Mesenchymal stem cell (in vitro differentiated cells and primary cell): Measurements from ENCODE around the gene CCT8L2.
"Not testable (repeated sequence)": the region's sequence is repeated elsewhere in the genome, so short reads cannot be mapped to it uniquely, and the experiment has no call there.

Experiments
- DNase-seq: peaks from one replicate; pipeline ENCODE4 v3.0.0-alpha.2; 2013
- H2AFZ ChIP-seq: one replicate; pipeline ENCODE4 v1.6.1; 2013; ENCODE audit warnings: low read depth, mild to moderate bottlenecking, control low read depth, inconsistent platforms, low read length, moderate library complexity
- H2AK5ac ChIP-seq: 2 replicates; pipeline ENCODE4 v1.6.1; 2013; ENCODE audit warnings: low read length, moderate library complexity, mild to moderate bottlenecking, inconsistent platforms; ENCODE audit not compliant: severe bottlenecking
- H2BK120ac ChIP-seq: one replicate; pipeline ENCODE4 v1.6.1; 2013; ENCODE audit warnings: low read depth, mild to moderate bottlenecking, inconsistent platforms, low read length, moderate library complexity
- H2BK12ac ChIP-seq, 2 experiments: one replicate each; pipeline ENCODE4 v1.6.1; 2013; ENCODE audit warnings: inconsistent platforms in 2 of 2, low read length in 2 of 2, mild to moderate bottlenecking in 2 of 2, moderate library complexity in 2 of 2, control low read depth in 1 of 2
- H2BK15ac ChIP-seq: one replicate; pipeline ENCODE4 v1.6.1; 2013; ENCODE audit warnings: mild to moderate bottlenecking, low read depth, inconsistent platforms; ENCODE audit not compliant: poor library complexity, severe bottlenecking
- H2BK5ac ChIP-seq: 2 replicates; pipeline ENCODE4 v1.6.1; 2013; ENCODE audit warnings: low read depth, mild to moderate bottlenecking, low read length, control low read depth, inconsistent platforms; ENCODE audit not compliant: poor library complexity, severe bottlenecking
- H3K14ac ChIP-seq, 2 experiments: one replicate each; pipeline ENCODE4 v1.6.1; 2013; ENCODE audit warnings: inconsistent platforms in 2 of 2, low read length in 2 of 2, control low read depth in 1 of 2, mild to moderate bottlenecking in 1 of 2, moderate library complexity in 1 of 2
- H3K18ac ChIP-seq, 2 experiments: one replicate each; pipeline ENCODE4 v1.6.1; 2013; ENCODE audit warnings: inconsistent platforms in 2 of 2, low read length in 2 of 2, control low read depth in 1 of 2, low read depth in 1 of 2, mild to moderate bottlenecking in 1 of 2
- H3K23ac ChIP-seq, 2 experiments: one replicate each; pipeline ENCODE4 v1.6.1; 2013; ENCODE audit warnings: inconsistent platforms in 2 of 2, low read length in 2 of 2, mild to moderate bottlenecking in 2 of 2, moderate library complexity in 2 of 2, control low read depth in 1 of 2
- H3K27ac ChIP-seq: 2 replicates; pipeline ENCODE4 v1.5.1; 2013; ENCODE audit warnings: mild to moderate bottlenecking, moderate library complexity, low read length, control low read depth, inconsistent platforms; ENCODE audit not compliant: poor library complexity, severe bottlenecking
- H3K27me3 ChIP-seq, 2 experiments: 2 replicates each; pipeline versions ENCODE4 v1.6.1 to v1.7.0; 2013; ENCODE audit warnings: low read length in 2 of 2, mild to moderate bottlenecking in 2 of 2, moderate library complexity in 2 of 2, control low read depth in 1 of 2, inconsistent platforms in 1 of 2; ENCODE audit not compliant: control insufficient read depth in 1 of 2, insufficient read depth in 1 of 2
- H3K36me3 ChIP-seq, 2 experiments: 2 replicates each; pipeline versions ENCODE4 v1.6.1 to v1.7.0; 2013; ENCODE audit warnings: low read length in 2 of 2, control low read depth in 1 of 2, inconsistent platforms in 1 of 2, low read depth in 1 of 2, mild to moderate bottlenecking in 1 of 2; ENCODE audit not compliant: insufficient read depth in 2 of 2, control insufficient read depth in 1 of 2
- H3K4ac ChIP-seq, 2 experiments: one replicate each; pipeline ENCODE4 v1.6.1; 2013; ENCODE audit warnings: inconsistent platforms in 2 of 2, low read length in 2 of 2, mild to moderate bottlenecking in 2 of 2, moderate library complexity in 2 of 2, control low read depth in 1 of 2, low read depth in 1 of 2
- H3K4me1 ChIP-seq: 2 replicates; pipeline ENCODE4 v1.6.1; 2013; ENCODE audit warnings: low read depth, low read length, control low read depth; ENCODE audit not compliant: control insufficient read depth, insufficient read depth
- H3K4me2 ChIP-seq: 2 replicates; pipeline ENCODE4 v1.6.1; 2013; ENCODE audit warnings: low read length, mild to moderate bottlenecking, inconsistent platforms; ENCODE audit not compliant: poor library complexity, severe bottlenecking
- H3K4me3 ChIP-seq, 2 experiments: 2 replicates each; pipeline versions ENCODE4 v1.5.1 to v1.7.0; 2013; ENCODE audit warnings: low read length in 2 of 2, mild to moderate bottlenecking in 2 of 2, control low read depth in 1 of 2, low read depth in 1 of 2; ENCODE audit not compliant: insufficient read depth in 1 of 2
- H3K79me1 ChIP-seq: replicated peaks from 2 replicates; pipeline ENCODE4 v1.6.1; 2013; ENCODE audit warnings: mild to moderate bottlenecking, control low read depth, low read length, inconsistent platforms; ENCODE audit not compliant: poor library complexity, severe bottlenecking
- H3K9ac ChIP-seq: 2 replicates; pipeline ENCODE4 v1.7.0; 2013; ENCODE audit warnings: mild to moderate bottlenecking, low read length, moderate library complexity
- H3K9me3 ChIP-seq: 2 replicates; pipeline ENCODE4 v1.7.0; 2013; ENCODE audit warnings: mild to moderate bottlenecking, low read length; ENCODE audit not compliant: control insufficient read depth
- H4K8ac ChIP-seq: one replicate; pipeline ENCODE4 v1.6.1; 2013; ENCODE audit warnings: inconsistent platforms, mild to moderate bottlenecking, low read length, moderate library complexity
- H4K91ac ChIP-seq: one replicate; pipeline ENCODE4 v1.6.1; 2013; ENCODE audit warnings: mild to moderate bottlenecking, low read length, inconsistent platforms
- WGBS: methylation state at CpG from one replicate; pipeline ENCODE4 v1.1.7; 2013; ENCODE audit warnings: mixed read lengths; 5-methylcytosine and 5-hydroxymethylcytosine counted together

Gene CCT8L2

DNA sequence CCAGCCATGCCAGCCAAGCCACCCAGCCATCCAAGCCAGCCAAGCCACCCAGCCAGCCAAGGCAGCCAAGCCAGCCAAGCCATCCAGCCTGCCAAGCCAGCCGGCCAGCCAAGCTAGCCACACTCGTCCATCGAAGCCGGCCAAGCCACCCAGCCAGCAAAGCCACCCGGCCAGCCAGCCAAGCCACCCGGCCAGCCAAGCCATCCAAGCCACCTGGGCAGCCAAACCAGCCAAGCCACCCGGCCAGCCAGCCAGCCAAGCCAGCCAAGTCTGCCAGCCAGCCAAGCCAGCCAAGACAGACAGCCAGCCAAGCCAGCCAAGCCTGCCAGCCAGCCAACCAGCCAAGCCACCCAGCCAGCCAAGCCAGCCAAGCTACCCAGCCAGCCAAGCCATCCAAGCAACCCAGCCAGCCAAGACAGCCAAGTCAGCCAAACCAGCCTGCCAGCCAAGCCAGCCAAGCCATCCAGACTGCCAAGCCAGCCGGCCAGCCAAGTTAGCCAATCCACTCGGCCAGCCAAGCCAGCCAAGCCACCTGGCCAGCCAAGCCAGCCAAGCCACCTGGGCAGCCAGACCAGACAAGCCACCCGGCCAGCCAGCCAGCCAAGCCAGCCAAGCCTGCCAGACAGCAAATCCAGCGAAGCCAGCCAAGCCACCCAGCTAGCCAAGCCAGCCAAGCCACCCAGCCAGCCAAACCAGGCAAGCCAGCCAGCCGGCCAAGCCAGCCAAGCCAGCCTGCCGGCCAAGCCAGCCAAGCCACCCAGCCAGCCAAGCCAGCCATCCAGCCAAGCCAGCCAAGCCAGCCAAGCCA lies 24.8 kb downstream of the CCT8L2 start:
- H3K27ac ChIP-seq, H3K18ac ChIP-seq, H4K91ac ChIP-seq, H3K4me2 ChIP-seq, H3K9me3 ChIP-seq, H3K14ac ChIP-seq, H3K23ac ChIP-seq, H3K9ac ChIP-seq, H3K27me3 ChIP-seq, H3K4me1 ChIP-seq, H3K4me3 ChIP-seq, H2BK120ac ChIP-seq, H3K79me1 ChIP-seq, H2BK12ac ChIP-seq, H3K4ac ChIP-seq, H2AK5ac ChIP-seq, DNase-seq, H3K36me3 ChIP-seq, H2AFZ ChIP-seq, H2BK15ac ChIP-seq, H2BK5ac ChIP-seq, H4K8ac ChIP-seq: not testable (repeated sequence)
- WGBS = 83% methylated on average over 13 of the region's 13 CpGs

- not testable (repeated sequence) for H3K4me2 ChIP-seq, H3K27me3 ChIP-seq, H2BK5ac ChIP-seq, H3K4me3 ChIP-seq, H3K18ac ChIP-seq, H2BK15ac ChIP-seq, H4K8ac ChIP-seq, H4K91ac ChIP-seq, H2BK12ac ChIP-seq, H3K14ac ChIP-seq, H3K9ac ChIP-seq, DNase-seq, H2AFZ ChIP-seq, H3K36me3 ChIP-seq, H2BK120ac ChIP-seq, H3K23ac ChIP-seq, H3K9me3 ChIP-seq, H3K79me1 ChIP-seq, H2AK5ac ChIP-seq, H3K27ac ChIP-seq, H3K4me1 ChIP-seq, H3K4ac ChIP-seq
- WGBS = 64% methylated on average over 6 of the region's 7 CpGs
Measured at GRCh38 chr22:16566421-16567151, 26.0 kb downstream of the CCT8L2 start.

DNA sequence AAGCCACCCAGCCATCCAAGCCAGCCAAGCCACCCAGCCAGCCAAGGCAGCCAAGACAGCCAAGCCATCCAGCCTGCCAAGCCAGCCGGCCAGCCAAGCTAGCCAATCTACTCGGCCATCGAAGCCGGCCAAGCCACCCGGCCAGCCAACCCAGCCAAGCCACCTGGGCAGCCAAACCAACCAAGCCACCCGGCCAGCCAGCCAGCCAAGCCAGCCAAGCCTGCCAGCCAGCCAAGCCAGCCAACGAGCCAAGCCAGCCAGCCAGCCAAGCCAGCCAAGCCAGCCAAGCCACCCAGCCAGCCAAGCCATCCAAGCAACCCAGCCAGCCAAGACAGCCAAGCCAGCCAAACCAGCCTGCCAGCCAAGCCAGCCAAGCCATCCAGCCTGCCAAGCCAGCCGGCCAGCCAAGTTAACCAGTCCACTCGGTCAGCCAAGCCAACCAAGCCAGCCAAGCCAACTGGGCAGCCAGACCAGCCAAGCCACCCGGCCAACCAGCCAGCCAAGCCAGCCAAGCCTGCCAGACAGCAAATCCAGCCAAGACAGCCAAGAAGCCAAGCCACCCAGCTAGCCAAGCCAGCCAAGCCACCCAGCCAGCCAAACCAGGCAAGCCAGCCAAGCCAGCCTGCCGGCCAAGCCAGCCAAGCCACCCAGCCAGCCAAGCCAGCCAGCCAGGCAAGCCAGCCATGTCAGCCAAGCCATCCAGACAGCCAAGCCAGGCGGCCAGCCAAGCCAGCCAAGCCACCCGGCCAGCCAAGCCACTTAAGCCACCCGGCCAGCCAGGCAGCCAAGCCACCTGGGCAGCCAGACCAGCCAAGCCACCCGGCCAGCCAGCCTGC lies 26.8 kb downstream of the CCT8L2 start:
- H3K27ac ChIP-seq, H2AFZ ChIP-seq, H3K4ac ChIP-seq, H3K14ac ChIP-seq, H2AK5ac ChIP-seq, H3K4me3 ChIP-seq, H2BK12ac ChIP-seq, H3K4me1 ChIP-seq, H4K8ac ChIP-seq, H3K9me3 ChIP-seq, H3K27me3 ChIP-seq, H3K79me1 ChIP-seq, H3K4me2 ChIP-seq, H3K18ac ChIP-seq, H2BK120ac ChIP-seq, H3K23ac ChIP-seq, H4K91ac ChIP-seq, H3K9ac ChIP-seq, H3K36me3 ChIP-seq, DNase-seq, H2BK15ac ChIP-seq, H2BK5ac ChIP-seq: not testable (repeated sequence)
- 63% methylated on average over 14 of the region's 15 CpGs for WGBS
